Endodermal cell (in vitro differentiated cells): ENCODE measurements around the gene CD22. TPM values are rescaled to one million over a fixed set of nuclear protein-coding genes. Genes with fewer than 3 reads are reported as not detected.

Experiments used
- DNase-seq: peaks from one replicate; pipeline ENCODE4 v3.0.0-alpha.2; 2017
- H3K27ac ChIP-seq: 2 replicates; pipeline ENCODE4 v1.5.1; 2013; ENCODE audit warnings: mild to moderate bottlenecking, low read depth, low read length, moderate library complexity
- H3K27me3 ChIP-seq: 2 replicates; pipeline ENCODE4 v1.6.1; 2013; ENCODE audit warnings: mild to moderate bottlenecking, low read length, moderate library complexity; ENCODE audit not compliant: insufficient read depth, control insufficient read depth, poor library complexity, severe bottlenecking
- H3K36me3 ChIP-seq: 2 replicates; pipeline ENCODE4 v1.7.0; 2013; ENCODE audit warnings: mild to moderate bottlenecking, low read length, moderate library complexity; ENCODE audit not compliant: control insufficient read depth, insufficient read depth
- H3K4me1 ChIP-seq: one replicate; pipeline ENCODE4 v1.7.0; 2013; ENCODE audit warnings: low read length; ENCODE audit not compliant: control insufficient read depth, insufficient read depth
- H3K4me3 ChIP-seq: 2 replicates; pipeline ENCODE4 v1.5.1; 2013; ENCODE audit warnings: mild to moderate bottlenecking, low read length, moderate library complexity
- H3K9ac ChIP-seq: 2 replicates; pipeline ENCODE4 v1.6.1; 2013; ENCODE audit warnings: mild to moderate bottlenecking, low read length, moderate library complexity; ENCODE audit not compliant: poor library complexity, severe bottlenecking; ENCODE audit errors: extremely low read depth
- H3K9me3 ChIP-seq: 2 replicates; pipeline ENCODE4 v1.6.1; 2013; ENCODE audit warnings: mild to moderate bottlenecking, low read length, moderate library complexity; ENCODE audit not compliant: control insufficient read depth
- H3K27ac Mint-ChIP-seq: 2 replicates; pipeline ENCODE4 v1.8.0; 2020; ENCODE audit warnings: mixed read lengths
- H3K27me3 Mint-ChIP-seq: 2 replicates; pipeline ENCODE4 v1.8.0; 2021; ENCODE audit warnings: mild to moderate bottlenecking, mixed read lengths; ENCODE audit not compliant: insufficient read depth
- H3K36me3 Mint-ChIP-seq: 2 replicates; pipeline ENCODE4 v1.8.0; 2020; ENCODE audit warnings: low read depth, mixed read lengths
- H3K4me1 Mint-ChIP-seq: 2 replicates; pipeline ENCODE4 v1.8.0; 2020; ENCODE audit warnings: mixed read lengths
- H3K4me3 Mint-ChIP-seq: 2 replicates; pipeline ENCODE4 v1.8.0; 2020; ENCODE audit warnings: mild to moderate bottlenecking, moderate library complexity, mixed read lengths
- H3K9me3 Mint-ChIP-seq: 2 replicates; pipeline ENCODE4 v1.8.0; 2020; ENCODE audit warnings: mild to moderate bottlenecking, mixed read lengths
- CTCF ChIP-seq: fragments of 200-600 bp; sonication (generic); conservative IDR thresholded peaks from 2 replicates; pipeline ENCODE4 v1.5.0; 2021; ENCODE audit warnings: antibody characterized with exemption, mild to moderate bottlenecking
- WGBS, 2 experiments: methylation state at CpG; one replicate each; pipeline versions ENCODE4 v1.1.5 to v1.1.7; 2013; ENCODE audit warnings: missing lambda C conversion rate in 2 of 2, mixed read lengths in 1 of 2; ENCODE audit not compliant: insufficient coverage in 1 of 2, insufficient read length in 1 of 2; 5-methylcytosine and 5-hydroxymethylcytosine counted together
- long read RNA-seq, 4 experiments: library from polyadenylated mRNA in 2 of 4; library from RNA in 1 of 4; library from capped mRNA in 1 of 4; stranded (forward) in 3 of 4; unstranded in 1 of 4; transcript quantifications; one replicate each; pipeline ENCODE4 v2.0.0, GENCODE V29; 2020 to 2021; ENCODE audit warnings: inconsistent platforms in 1 of 4
- polyA plus RNA-seq, 2 experiments: library from polyadenylated mRNA; stranded (reverse); fragments of 50-300 nt; gene quantifications; one replicate each; pipeline ENCODE4 v1.2.3, GENCODE V29; 2013
- total RNA-seq, 2 donors: library from RNA; stranded (reverse); fragmentation: NEBNext Ultra II Directional in 1 of 2; extraction: Animal tissue kit (Norgen Biotek cat#: 25700) in 1 of 2; gene quantifications; 2 replicates in 1 of 2; 3 replicates in 1 of 2; pipeline ENCODE4 v1.2.1, GENCODE V29; 2021

Gene CD22
- not detected for total RNA-seq
- not detected for polyA plus RNA-seq (2013, experiment 1 of 2)
- polyA plus RNA-seq (2013, experiment 2 of 2): not detected
- long read RNA-seq, experiment 1: 0 reads
- long read RNA-seq, experiment 2: 0 reads
- long read RNA-seq, experiment 3: 0 reads
- long read RNA-seq, experiment 4: 0 reads

- Mint-ChIP-seq H3K36me3 (no peaks in the 10 kb centered on the region), H3K9me3 (no peaks in the 10 kb centered on the region), H3K4me3 (no peak within 1 kb of the TSS), H3K27me3 (no peaks in the 10 kb centered on the region), H3K27ac (no peak within 1 kb of the TSS), H3K4me1 (no peaks in the 10 kb centered on the region)
- H3K27me3 ChIP-seq: no peaks in the 10 kb centered on the region
- H3K9me3 ChIP-seq: no peaks in the 10 kb centered on the region
- WGBS, 2 experiments: 76 to 80% methylated on average over 8 to 12 of the region's 12 CpGs
- H3K9ac ChIP-seq: no peak within 1 kb of the TSS
- DNase-seq: no peak
- H3K4me3 ChIP-seq: no peak within 1 kb of the TSS
- H3K4me1 ChIP-seq: no peaks in the 10 kb centered on the region
- TF ChIP-seq CTCF: no peak
- no peak within 1 kb of the TSS for H3K27ac ChIP-seq
- H3K36me3 ChIP-seq: no peaks in the 10 kb centered on the region
Observed at GRCh38 chr19:35328851-35329285, at the start of gene CD22. Gene CD22, plus strand, starts transcription at chr19:35329187. Its CDS starts 2,854 bp downstream, at chr19:35332041.

- DNase-seq: no peak
- H3K27ac ChIP-seq: no peak overlapping the region
- TF ChIP-seq CTCF: no peak
- H3K4me1 Mint-ChIP-seq: no peaks in the 10 kb centered on the region
- H3K9me3 Mint-ChIP-seq: no peaks in the 10 kb centered on the region
- H3K27me3 ChIP-seq: no peaks in the 10 kb centered on the region
- WGBS, 2 experiments: 77 to 88% methylated on average over 8 to 11 of the region's 11 CpGs
- H3K4me1 ChIP-seq: no peaks in the 10 kb centered on the region
- H3K27me3 Mint-ChIP-seq: peaks cover 15% of the 10 kb centered on the region
- no peaks in the 10 kb centered on the region for H3K9me3 ChIP-seq
- no peak overlapping the region for H3K4me3 ChIP-seq
- no peak overlapping the region for H3K4me3 Mint-ChIP-seq
- no peak overlapping the region for H3K27ac Mint-ChIP-seq
- peaks cover 28% of the 10 kb centered on the region for H3K36me3 Mint-ChIP-seq
- peaks cover 22% of the 10 kb centered on the region for H3K36me3 ChIP-seq
- no peak overlapping the region for H3K9ac ChIP-seq
Observed at GRCh38 chr19:35279374-35279773, 49.6 kb upstream of the CD22 start.

GRCh38 chr19:35279985-35280821 lies 48.8 kb upstream of the CD22 start:
- Histone ChIP-seq H3K27me3 (no peaks in the 10 kb centered on the region), H3K9me3 (no peaks in the 10 kb centered on the region), H3K9ac (no peak overlapping the region), H3K4me1 (no peaks in the 10 kb centered on the region), H3K4me3 (no peak overlapping the region), H3K36me3 (peaks cover 16% of the 10 kb centered on the region), H3K27ac (peak overlapping the region; percentile 57)
- peaks cover 5% of the 10 kb centered on the region for H3K4me1 Mint-ChIP-seq
- no peak overlapping the region for H3K4me3 Mint-ChIP-seq
- WGBS, 2 experiments: 89 to 93% methylated on average over 5 to 12 of the region's 12 CpGs
- no peak for DNase-seq
- H3K36me3 Mint-ChIP-seq: peaks cover 21% of the 10 kb centered on the region
- peak overlapping the region; percentile 27 for H3K27ac Mint-ChIP-seq
- no peak for TF ChIP-seq CTCF
- H3K27me3 Mint-ChIP-seq: peaks cover 15% of the 10 kb centered on the region
- no peaks in the 10 kb centered on the region for H3K9me3 Mint-ChIP-seq
